ENCODE data around the gene IRF1.

DNA sequence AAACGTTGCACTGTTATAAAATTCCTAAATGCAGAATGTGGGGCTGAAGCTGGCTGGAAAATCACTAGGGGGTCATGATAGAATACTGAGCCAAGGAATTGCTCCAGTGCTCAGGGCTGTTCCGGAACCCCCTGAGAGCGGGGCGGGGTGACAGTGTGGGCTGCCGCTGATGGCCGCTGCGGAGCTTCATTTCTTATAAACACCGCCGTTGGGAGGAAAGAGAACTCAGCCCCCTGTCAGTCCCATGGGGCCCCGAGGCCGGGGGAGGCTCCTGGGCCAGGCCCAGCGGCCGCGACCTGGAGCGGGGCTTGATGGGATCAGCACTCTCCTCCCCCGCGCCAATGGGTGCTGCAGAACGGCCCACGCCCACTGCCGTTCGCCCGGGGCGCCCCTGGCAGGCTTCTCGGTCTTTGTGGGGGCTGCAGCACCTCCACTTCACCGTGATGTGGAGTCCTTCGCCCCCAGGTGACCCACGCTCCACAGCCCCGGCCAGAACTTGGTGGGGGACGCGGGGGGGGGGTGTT lies 5.2 kb upstream of the IRF1 start:
- TF ChIP-seq CTCF (conservative IDR thresholded peaks at IDR 0.05; ENCODE audit: low read depth, low read length) (0 out of 2 replicates have a peak, but pooled peaks have one; percentile 6), EZH2 (IDR thresholded peaks at IDR 0.05; ENCODE audit: borderline replicate concordance, low read depth, low read length, poor library complexity, severe bottlenecking) (no peak)

Measured in A673 (cell line).